GM12878 (cell line): ENCODE data around the gene GUCY1A1.

Experiments
- BCLAF1 ChIP-seq: fragments of 450-650 bp; IDR thresholded peaks from 2 replicates; pipeline ENCODE4 v1.6.1; 2017; ENCODE audit warnings: antibody characterized with exemption, mild to moderate bottlenecking, moderate library complexity
- CTCF ChIP-seq, 3 experiments: IDR thresholded peaks in 2 of 3; conservative IDR thresholded peaks in 1 of 3; 2 replicates each; pipeline ENCODE4 v1.5.1; 2011; ENCODE audit warnings: low read depth in 3 of 3, low read length in 3 of 3, mild to moderate bottlenecking in 3 of 3, control low read depth in 2 of 3, moderate library complexity in 2 of 3, inconsistent platforms in 1 of 3, mixed read lengths in 1 of 3; ENCODE audit not compliant: control insufficient read depth in 2 of 3, insufficient read depth in 1 of 3; ENCODE audit errors: extremely low read depth in 1 of 3
- PAX5 ChIP-seq: IDR thresholded peaks from 2 replicates; pipeline ENCODE4 v1.6.1; 2011; ENCODE audit warnings: low read depth, low read length, borderline replicate concordance
- POLR2A ChIP-seq: IDR thresholded peaks from 2 replicates; pipeline ENCODE4 v1.6.1; 2011; ENCODE audit warnings: low read depth, mild to moderate bottlenecking, low read length
- USF2 ChIP-seq: IDR thresholded peaks from 2 replicates; pipeline ENCODE4 v1.6.1; 2011; ENCODE audit warnings: low read depth, low read length, improper control_type of control experiment, borderline replicate concordance

- TF ChIP-seq USF2 (no peak), BCLAF1 (no peak), CTCF (IDR thresholded peaks at IDR 0.05 in 2 of 3, conservative IDR thresholded peaks at IDR 0.05 in 1 of 3; ENCODE audit: control insufficient read depth in 2 of 3, extremely low read depth in 1 of 3, insufficient read depth in 1 of 3, low read depth in 3 of 3, low read length in 3 of 3) (no peak), PAX5 (no peak), POLR2A (no peak)
These were observed 7.5 kb upstream of the GUCY1A1 start for GRCh38 chr4:155659176-155659575.
